ENCODE data around the gene GNAO1.

- TF ChIP-seq CTCF (optimal IDR thresholded peaks at IDR 0.05 in 1 of 3, IDR thresholded peaks at IDR 0.05 in 1 of 3, conservative IDR thresholded peaks at IDR 0.05 in 1 of 3; ENCODE audit: extremely low read depth in 1 of 3, insufficient read depth in 2 of 3, low read length in 3 of 3), result no peak
- no peak for TF ChIP-seq EZH2 (IDR thresholded peaks at IDR 0.05; ENCODE audit: low read length)
Observed at GRCh38 chr16:56288019-56288418, 96.7 kb downstream of the GNAO1 start.

Measured in keratinocyte (primary cell).